HL-60 (cell line): Measurements from ENCODE around the gene AKAP12.

ENCODE experiments used
- GABPA ChIP-seq: IDR thresholded peaks from 2 replicates; pipeline ENCODE4 v1.6.1; 2012; ENCODE audit warnings: low read depth
- TF ChIP-seq, protein P1 (sequence below): IDR thresholded peaks from one replicate; pipeline ENCODE4 v1.5.1; 2011; ENCODE audit warnings: low read length, control low read depth, inconsistent platforms; ENCODE audit not compliant: insufficient read depth

- TF ChIP-seq, protein P1, sequence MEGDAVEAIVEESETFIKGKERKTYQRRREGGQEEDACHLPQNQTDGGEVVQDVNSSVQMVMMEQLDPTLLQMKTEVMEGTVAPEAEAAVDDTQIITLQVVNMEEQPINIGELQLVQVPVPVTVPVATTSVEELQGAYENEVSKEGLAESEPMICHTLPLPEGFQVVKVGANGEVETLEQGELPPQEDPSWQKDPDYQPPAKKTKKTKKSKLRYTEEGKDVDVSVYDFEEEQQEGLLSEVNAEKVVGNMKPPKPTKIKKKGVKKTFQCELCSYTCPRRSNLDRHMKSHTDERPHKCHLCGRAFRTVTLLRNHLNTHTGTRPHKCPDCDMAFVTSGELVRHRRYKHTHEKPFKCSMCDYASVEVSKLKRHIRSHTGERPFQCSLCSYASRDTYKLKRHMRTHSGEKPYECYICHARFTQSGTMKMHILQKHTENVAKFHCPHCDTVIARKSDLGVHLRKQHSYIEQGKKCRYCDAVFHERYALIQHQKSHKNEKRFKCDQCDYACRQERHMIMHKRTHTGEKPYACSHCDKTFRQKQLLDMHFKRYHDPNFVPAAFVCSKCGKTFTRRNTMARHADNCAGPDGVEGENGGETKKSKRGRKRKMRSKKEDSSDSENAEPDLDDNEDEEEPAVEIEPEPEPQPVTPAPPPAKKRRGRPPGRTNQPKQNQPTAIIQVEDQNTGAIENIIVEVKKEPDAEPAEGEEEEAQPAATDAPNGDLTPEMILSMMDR = no peak
- no peak for TF ChIP-seq GABPA
These were observed 44.8 kb downstream of the AKAP12 start for GRCh38 chr6:151284548-151285017.
